ENCODE measurements around the gene PRPS1L1.
A peak's percentile ranks its signal among the peaks of the same experiment; 100 is the strongest.

The PRPS1L1 gene

DNA sequence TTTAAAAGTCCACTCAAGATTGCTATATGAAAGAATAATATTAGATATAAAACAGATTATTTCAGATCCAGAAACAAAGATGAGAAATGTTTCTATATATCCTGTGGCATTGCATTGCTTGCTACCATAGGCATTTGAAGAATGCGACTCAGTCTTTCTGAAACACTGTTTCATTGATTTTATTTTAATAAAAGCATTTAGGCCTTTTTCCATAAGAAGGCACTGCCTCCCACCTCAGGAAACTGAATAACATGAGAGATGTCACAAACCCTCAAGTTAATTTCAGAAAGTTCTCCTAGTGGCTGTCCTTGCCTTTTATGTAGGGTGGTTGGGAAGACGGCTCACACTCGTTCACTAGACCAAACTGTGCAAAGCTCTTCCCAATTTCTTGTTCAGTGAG, 23.3 kb downstream of the PRPS1L1 start:
- DNase-seq, result no peak

DNA sequence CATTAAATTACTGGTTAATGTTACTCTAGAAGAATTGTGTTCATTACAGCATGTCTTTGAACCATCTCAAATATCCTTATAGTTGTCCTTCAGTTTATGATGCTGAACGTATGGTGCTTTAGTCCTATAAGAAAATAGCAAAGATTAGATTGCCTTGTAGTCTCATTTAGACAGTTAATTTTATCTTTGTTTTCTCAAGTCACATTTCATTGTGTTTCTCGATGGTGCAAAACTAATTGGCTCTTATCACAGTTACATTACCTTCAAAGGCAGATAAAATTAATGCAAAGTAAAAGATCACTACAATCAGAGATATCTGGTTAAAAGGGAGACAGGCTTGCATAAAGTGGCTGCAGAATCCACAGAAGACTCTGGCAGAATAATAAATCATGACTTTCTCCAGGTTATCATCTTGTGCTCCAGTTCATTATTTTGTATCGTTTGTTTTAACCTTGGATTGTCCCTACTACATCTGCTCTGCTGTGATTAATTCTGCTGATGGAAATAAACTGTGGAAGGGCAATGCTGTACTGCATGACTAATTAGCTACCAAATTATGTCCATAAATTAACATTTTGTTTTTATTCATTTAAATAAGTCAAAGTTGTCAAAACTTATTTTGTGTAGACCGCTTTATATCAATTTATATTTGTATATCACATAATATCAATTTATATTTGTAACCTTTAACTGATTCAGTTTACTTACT, 24.2 kb downstream of the PRPS1L1 start:
- peak; percentile 9 for DNase-seq

DNA sequence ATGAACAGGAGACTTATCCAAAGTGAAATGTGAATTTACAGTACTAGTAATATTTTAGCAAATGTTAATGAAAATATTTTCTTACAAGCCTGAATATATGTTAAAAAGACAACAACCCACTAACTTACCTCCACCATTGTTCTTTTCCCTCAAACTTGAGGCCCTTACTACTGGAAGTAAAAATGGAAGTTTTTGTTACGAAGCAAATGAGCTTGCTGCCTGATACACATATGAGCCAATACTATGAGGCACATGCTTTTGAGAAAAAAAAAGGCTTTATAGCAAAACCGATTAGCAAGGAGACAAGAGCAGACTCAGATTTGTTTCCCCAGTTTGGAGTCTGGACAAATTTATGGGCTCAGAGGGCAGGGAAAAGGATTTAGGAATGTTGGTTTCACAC, 29.0 kb downstream of the PRPS1L1 start:
- no peak for DNase-seq

DNA sequence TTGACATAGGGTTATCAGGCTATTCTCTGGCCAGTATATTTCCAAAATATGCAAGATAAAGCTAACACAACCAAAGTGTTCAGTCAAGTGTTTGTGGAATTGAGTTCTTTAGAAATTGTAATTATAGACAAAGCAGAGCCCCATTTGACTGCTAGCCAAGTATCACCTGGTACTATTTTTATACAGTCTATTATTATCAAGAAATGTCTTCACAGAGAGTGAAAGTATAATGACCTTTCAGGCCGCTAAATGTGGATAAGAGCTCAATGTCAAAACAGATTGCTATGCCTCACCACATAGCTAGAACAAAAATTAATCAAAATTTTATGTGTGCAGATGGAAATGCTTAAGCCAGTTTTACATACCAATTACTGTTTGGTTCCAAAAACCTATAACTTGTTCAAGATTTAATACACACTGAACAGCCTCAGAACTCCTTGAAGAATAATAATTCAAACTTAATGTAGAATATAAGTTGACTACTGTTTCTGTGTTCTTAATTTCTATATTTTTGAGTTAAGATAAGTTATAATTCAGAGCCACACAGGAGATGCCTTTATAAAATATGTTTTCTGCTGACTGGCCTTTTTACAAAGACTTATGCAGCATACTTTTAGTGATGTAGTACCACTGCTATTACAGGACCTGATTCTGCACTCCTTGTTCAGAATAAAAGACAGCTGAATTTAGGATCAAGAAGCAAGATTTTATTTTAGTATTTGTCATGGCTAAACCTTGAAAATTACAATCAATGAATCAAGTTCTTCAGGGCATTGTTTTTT, 31.0 kb downstream of the PRPS1L1 start:
- DNase-seq, result no peak

DNA sequence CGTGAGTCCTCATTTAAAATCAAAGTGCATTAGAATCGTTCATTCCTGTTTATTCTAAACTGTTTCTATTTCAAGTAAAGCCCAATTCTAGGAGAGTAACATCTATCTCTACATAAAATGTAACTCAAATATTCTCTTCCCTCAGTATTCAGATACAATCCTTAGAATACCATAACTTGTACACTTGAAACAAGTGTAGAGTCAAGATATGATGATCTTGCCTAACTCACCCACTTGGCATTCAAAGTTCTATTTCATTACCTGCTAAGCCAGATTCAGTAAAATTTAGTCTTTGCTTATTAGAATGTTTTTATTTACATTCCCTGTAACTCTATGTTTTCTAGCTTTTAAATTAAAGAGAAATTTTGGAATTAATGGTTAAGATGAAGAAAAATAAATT, 31.6 kb downstream of the PRPS1L1 start:
- DNase-seq, result no peak

DNA sequence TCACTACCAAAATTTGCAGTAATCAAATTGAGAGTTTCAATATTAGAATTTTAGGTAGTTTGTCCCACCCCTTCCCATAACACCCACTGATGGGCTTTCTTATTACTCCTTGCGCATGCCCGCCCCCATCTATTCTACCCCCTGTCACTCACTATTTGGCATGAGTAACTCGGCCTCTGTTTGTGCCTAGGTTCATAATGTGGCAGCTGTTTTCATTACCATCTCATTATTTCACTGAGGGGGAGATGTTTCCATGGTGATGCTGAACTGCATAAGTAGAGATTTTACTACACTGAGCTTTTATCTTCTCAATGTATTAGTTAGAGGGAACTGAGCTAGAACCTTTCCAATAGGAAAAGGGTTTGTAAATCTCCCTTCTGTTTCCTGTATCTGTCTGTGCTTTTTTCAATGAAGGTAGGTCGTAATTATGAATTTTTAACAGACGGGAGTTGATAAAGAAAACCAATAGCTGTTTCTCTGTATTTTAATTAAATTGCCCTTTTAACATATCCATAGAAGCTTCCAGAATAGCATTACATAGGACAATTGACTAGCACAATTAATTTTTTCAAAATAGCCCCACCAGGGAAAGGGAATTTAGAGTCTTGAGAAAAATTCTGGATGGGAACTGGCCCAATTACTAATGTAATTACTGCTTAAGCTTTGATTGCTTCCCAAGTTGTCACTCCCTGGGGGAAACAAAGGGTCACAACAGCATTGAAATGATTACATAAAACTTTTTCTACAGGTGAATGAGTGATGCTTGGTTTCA, 33.4 kb downstream of the PRPS1L1 start:
- DNase-seq, result no peak

DNA sequence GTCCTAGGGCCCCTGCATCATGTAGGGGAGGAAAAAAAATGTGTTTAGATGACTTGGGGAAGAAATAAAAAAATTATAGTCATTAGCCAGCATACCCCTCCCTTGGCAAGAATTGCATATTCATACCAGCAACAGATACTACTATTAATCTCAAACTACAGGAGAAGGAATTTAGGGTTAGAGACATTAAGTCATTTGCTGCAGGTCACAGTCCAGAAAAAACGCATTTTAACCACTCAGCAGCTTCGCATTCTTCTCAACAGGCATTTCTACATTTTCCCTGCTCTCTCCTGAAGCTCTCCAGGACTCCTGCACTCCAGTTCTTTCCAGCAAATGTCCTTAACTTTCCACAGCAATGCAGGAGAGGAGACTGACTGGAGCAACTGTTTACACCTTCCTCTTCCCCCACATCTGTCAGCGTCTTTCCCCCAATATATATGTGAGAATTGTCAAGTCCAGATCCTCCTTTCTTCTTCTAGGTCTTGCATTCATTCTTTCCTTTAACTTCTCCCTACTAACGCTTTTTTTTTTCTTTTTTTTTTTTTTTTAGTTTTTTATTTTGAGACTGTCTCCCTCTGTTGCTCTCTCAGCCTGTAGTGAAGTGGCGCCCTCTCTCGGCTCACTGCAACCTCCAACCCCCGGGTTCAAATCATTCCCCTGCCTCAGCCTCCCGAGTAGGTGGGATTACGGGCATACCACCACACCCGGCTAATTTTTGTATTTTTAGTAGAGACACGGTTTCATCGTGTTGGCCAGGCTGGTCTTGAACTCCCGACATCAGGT, 35.6 kb downstream of the PRPS1L1 start:
- no peak for DNase-seq

DNA sequence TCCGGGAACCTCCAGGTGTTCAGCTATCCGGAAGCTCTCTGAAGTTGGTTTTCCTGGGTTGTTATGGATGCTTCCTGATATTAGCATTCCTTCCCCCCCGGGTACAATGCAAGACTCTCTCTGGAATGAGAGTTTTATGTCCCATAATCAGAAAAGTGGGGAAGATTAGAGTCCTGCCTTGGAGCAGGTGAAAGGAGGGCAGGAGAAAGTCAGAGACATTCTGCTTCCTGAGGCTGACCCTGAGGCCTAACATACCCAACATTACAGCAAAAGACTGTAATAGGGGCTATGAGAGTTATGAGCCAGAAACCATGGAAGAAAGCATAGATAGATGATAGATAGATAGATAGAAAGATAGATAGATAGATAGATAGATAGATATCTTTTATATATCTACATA, 36.9 kb downstream of the PRPS1L1 start:
- DNase-seq, result no peak

DNA sequence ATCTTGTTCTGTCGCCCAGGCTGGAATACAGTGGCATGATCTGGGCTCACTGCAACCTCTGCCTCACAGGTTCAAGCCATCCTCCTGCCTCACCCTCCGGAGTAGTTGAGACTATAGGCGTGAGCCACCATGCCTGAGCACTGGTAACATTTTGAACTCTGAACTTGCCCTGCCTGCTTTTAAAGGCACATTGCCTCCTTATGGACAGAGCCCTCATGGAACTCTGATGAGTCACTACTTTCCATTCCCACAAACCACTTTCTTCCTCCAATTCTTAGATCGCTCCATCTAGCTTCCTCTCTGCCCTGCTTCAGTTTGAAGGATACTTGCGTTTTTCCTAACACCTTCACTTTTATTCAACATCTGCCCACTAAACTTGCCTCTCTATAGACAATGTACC, 38.1 kb downstream of the PRPS1L1 start:
- no peak for DNase-seq

DNA sequence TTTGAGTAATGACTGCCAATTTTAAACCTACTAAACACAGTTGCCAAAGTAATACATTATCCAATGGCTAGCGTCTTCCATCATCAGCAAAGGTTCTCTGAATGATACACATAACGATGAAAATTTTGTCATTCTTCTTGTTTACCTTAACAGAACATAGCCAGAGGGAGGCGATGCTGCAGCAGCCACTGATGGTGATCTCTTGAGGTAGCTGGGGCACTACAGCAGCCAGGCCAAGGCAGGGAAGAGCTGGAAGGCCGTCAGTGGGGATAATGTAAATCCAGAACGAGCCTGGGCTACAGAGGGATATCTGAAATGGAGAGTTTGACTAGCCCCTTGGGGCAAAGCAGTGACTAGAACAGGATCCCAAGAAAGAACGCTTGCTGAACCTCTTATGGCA, 38.8 kb downstream of the PRPS1L1 start:
- no peak for DNase-seq

DNA sequence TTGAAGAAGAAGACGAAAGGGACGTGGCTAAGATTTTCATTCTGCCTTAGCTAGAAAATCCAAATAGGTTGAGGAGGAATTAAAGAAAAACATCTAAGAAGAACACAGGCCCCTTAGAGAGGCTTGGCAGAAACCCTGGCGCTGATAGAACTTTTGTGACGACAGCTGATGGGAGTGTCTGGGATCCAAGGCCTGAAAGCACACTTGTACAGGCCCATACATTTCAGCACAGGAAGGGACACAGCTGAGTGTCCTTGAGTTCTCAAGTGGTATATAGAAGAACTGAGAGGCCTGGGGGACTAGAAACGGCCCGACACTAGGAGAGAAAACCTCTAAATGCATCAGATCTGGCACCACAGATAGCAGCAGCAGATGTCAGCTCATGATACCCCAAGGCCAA, 39.5 kb downstream of the PRPS1L1 start:
- no peak for DNase-seq

DNA sequence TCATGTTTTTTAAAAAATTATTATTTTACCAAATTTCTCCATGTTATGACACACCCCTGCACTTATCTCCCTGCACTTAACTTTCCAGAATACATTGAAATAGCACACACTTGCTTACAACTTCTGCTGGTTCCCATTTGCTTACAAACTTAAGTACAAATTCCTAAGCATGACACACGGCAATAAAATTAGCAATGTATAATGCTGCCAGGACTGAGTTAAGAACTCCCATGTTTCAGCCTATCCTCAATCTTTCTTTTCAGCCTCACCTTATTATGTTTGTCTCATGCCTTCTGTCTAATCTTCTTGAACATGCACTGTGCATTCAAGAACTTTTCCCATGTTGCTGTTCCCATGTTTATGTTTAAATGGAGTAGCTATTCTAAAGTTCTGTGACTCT, 40.8 kb downstream of the PRPS1L1 start:
- no peak for DNase-seq

DNA sequence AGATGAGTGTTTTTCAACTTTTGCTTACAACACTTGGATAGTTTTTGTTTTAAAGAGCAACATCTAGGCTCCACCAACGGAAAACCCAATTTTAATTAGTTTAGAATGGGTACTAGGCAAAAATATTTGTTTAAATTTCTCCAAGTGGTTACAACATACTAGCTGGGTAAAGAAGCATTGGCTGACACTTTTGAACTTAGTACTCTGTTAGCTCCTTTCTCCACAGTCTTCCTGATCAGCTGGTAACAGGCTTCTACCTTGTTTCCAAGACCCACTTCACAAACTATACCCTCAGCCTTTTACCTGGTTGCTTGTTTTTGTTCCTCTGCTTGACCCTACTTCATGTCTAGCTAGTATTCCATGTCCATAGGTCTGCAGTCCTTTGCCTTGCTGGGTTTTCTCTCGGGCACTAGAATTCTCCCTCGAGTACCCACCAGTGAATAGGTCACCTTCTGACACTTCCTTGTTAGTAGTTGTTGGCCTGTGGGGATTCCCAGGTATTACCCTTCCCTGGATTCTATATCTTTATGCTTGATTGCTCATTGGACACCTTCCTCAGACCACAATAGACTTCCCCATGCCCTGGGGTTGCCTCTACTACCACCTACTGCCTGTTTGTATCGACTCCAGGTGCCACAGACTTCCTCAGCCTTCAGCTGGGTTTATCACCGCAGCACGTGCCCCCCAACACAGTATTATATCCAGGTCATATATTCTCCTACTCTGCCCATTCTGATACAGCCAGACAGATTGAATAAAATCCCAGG, 42.0 kb downstream of the PRPS1L1 start:
- no peak for DNase-seq

DNA sequence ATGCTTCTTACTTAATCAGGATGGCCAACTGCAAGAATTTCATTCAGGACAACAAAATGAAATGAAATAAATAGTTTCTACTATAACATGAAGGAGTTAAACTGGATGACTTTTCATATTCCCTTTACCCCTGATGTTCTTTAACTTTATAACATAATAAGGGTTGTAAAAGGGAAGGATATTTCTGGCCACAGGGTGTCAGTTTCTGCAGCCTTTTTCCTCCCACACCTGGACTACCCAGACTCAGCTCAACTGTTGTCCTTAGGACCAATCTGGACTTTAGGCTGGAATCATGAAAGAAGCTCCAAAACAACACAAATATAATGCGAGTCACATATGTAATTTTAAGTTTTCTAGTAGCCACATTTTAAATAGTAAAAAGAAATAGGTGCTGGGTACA, 43.4 kb downstream of the PRPS1L1 start:
- no peak for DNase-seq

DNA sequence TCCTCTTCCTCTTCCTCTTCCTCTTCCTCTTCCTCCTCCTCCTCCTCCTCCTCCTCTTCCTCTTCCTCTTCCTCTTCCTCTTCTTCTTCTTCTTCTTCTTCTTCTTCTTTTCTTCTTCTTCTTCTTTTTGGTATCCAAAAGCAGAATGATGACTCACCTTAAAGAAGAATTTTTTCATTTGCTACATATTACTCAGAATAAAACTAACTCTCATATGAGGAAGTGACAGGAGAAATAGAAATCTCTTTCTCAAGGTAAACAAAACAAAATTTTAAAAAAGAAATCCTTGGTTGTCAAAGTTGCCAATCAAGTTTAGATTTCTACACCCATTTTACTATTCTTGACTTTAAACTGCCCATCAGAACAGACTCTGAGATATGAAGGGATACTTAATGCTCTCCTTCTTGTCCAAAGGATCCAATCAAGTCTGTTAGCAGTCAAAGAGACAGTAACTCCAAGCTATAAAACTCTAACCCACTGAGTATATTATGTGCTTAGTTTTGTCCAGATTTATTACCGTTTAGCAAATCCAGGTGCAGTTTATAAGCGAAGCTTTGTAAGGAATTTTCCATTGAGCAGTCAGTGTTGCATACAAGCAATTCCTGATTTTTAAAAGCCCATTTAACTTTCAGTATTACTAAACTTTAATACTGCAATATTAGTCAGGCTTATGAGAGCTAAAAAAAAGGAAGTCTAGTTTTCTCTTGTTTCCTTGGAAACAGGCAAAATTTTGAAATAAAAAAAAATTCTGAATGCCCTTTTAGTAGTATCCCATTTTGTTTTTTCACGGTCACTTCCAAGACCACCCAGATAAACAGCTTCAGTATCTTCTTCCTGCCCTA, 44.2 kb downstream of the PRPS1L1 start:
- DNase-seq, result no peak

DNA sequence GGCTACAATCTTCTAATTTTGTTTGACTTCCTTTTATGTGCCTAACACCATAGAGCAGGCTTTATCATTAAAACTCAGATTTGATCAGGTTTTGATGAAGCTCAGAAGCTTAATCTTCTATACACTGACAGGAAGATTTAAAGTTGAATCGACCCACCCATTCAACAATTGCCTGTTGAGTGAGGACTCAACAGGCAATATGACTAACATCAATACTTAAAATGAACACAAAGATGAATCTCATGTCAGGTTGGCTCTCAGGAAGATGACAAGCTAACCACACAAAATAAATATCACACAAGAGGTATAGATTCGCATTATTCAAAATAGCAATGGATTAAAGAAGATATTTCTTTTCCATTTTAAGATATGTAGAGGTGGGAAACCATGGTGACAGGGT, 50.7 kb downstream of the PRPS1L1 start:
- DNase-seq, result no peak
